ENCODE results near the gene P3H3.
A peak's percentile ranks its signal among the peaks of the same experiment; 100 is the strongest.

Gene P3H3

DNA sequence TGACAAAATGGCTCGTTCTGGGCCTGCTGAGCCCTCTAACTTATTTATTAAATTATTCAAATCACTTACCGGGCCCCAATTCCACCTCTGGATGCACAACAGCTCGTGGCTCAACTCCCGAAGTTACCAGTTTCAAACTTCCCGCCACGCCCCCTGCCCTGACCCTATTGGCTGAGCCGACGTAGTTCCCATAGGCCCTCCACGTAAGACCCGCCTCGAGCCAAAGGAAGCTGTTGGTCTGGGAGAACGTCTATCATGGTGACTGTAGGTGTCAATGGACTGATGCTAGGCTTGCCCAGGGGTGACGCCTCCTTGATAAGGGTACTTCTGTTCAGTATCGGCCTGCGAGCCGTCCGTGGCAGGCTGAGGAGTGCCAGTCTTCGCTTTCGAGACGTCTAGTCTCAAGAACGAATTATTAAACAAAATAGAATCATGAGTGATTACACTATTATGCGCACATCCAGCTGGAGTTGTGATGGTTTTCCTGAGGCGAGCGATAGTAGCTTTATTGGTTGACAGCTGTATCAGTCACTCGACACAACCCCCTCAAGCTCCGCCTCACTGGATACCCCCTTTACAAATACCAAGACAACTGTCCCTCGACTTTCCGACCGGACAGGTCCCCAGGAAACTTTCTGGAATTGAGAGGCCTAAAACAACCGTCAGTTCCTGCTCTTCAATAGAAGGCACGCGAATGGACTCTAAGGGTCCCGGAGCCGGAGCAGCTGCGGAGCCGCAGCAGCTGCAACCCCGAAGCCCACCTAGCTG lies 23.1 kb downstream of the P3H3 start, which contains the start of gene CDCA3:
Gene CDCA3, minus strand, starts transcription at position 134 of the 768 bp plus-strand sequence. CDS start 334 bp downstream, outside the sequence.
- DNase-seq (ENCODE audit: low spot score), result peak; percentile 97
- peak within 1 kb of the TSS; percentile 91 for H3K4me3 ChIP-seq
- peak within 1 kb of the TSS; percentile 92 to 93 for H3K27ac ChIP-seq
- TF ChIP-seq, protein P1, sequence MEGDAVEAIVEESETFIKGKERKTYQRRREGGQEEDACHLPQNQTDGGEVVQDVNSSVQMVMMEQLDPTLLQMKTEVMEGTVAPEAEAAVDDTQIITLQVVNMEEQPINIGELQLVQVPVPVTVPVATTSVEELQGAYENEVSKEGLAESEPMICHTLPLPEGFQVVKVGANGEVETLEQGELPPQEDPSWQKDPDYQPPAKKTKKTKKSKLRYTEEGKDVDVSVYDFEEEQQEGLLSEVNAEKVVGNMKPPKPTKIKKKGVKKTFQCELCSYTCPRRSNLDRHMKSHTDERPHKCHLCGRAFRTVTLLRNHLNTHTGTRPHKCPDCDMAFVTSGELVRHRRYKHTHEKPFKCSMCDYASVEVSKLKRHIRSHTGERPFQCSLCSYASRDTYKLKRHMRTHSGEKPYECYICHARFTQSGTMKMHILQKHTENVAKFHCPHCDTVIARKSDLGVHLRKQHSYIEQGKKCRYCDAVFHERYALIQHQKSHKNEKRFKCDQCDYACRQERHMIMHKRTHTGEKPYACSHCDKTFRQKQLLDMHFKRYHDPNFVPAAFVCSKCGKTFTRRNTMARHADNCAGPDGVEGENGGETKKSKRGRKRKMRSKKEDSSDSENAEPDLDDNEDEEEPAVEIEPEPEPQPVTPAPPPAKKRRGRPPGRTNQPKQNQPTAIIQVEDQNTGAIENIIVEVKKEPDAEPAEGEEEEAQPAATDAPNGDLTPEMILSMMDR (IDR thresholded peaks at IDR 0.05), result no peak

DNA sequence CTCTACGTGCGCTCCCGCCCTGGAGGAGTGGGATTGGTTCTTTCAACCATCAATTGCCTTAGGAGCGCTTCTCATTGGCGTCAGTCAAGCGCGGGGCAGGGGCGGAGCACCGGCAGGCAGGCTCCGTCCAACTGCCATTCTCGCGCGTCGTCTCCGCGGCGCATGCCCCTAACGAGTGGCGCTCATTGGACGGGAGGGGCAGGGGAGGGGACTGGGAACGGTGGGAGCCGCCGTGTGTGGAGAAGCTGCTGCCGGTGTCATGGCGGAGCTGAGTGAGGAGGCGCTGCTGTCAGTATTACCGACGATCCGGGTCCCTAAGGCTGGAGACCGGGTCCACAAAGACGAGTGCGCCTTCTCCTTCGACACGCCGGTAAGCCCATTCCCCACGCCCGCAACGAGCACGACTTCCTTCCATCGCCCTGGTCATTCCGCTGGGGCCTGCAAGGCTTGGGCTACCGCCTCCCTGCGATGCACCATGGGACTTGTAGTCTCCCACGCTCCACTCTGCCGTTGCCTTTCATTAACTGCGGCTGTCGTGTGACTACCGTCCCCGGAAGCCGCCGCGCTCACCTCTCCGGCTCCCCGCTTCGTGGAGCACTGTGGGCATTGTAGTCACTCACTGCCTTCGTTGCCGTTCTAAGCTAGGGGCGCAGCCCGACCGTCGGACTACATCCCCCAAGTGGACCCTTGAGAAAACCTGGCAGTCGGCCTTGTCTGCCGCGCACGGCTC lies 23.9 kb downstream of the P3H3 start, which contains the start of gene USP5:
Gene USP5, plus strand, starts transcription at position 230 of the 730 bp plus-strand sequence. Its CDS starts 30 bp downstream, at position 260.
- TF ChIP-seq, protein P1 (IDR thresholded peaks at IDR 0.05), result no peak
- Histone ChIP-seq H3K27ac (peak within 1 kb of the TSS; percentile 92 to 93), H3K4me3 (peak within 1 kb of the TSS; percentile 91)
- DNase-seq (ENCODE audit: low spot score), result peak; percentile 100

DNA sequence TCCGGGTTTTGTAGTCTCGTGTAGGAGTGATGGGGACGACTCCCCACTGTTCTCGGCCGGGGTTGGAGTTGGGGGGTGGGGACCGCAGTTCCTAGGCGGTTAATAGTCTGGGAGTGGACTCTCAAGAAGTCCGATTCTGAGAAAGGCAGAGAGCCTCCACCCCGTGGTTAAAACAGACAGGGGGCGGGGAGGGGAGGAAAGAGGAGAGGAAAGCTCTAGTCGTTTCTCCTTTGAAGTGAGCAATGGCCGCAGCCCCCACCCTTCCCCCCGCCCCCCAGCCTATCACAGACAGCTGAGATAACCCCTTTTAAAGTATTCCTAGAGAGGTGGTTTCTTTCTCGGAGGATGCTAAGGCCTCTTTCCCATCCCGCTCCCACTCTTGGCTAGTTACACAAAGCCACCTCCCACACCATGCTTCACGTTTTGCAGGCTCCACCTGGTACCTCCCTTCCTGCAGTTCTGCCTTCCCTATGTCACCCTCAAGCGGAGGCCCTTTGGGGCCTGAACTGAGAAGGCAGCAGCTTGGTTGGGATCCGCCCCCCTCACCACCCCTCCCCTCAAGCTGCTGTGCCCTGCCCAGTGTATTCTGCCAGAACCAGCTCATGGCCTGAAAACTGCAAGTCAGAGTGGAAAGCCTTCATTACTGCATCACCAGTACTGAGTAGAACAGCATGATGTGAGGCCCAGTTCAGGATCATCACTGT lies 24.6 kb downstream of the P3H3 start:
- Histone ChIP-seq H3K4me3 (peak overlapping the region; percentile 91), H3K27ac (peak overlapping the region; percentile 60 to 92)
- TF ChIP-seq, protein P1 (IDR thresholded peaks at IDR 0.05), result no peak
- DNase-seq (ENCODE audit: low spot score), result peak; percentile 88

DNA sequence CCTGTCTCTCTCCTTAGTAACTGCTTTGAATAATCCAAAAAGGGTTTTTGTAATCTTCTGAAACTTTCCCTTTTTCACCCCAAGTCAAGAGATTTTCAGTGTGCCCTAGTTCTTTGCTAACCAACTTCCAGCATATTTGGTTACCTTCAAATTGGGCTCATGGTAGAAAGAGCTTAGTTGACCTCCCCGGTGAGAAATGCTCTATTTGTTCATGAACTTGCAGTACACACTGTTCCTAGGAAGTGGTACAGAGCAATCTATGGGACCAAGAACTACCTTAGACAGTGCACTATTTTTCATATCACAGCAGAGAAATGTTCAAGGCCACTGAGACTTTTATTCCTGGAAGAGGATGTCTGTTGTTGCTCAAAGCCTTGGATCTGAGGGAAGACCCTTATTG lies 25.4 kb downstream of the P3H3 start:
- peak overlapping the region; percentile 91 for H3K4me3 ChIP-seq
- peak overlapping the region; percentile 60 to 92 for H3K27ac ChIP-seq
- TF ChIP-seq, protein P1 (IDR thresholded peaks at IDR 0.05), result no peak
- no peak for DNase-seq (ENCODE audit: low spot score)

DNA sequence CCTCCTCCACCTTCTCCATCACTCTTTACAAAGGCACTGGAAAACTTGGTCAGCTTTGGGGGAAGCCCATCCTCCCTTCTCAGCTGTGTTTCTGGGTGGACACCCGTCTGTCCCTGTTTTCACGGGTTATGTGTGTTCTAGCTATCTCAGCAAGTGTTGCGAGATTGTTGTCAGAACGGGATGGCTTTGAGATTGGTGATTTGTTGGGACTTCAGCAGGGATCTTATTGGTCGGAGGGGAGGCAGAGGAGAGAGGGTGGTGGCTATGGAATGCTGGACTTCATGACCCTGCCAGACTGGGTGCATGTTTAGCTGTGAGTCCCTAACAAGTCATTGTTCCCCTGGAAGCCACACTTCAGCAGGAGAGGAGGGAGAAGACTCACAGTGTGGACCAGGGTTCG lies 25.8 kb downstream of the P3H3 start:
- DNase-seq (ENCODE audit: low spot score), result no peak
- Histone ChIP-seq H3K4me3 (no peak overlapping the region), H3K27ac (peak overlapping the region; percentile 60 to 92)
- TF ChIP-seq, protein P1 (IDR thresholded peaks at IDR 0.05), result no peak

DNA sequence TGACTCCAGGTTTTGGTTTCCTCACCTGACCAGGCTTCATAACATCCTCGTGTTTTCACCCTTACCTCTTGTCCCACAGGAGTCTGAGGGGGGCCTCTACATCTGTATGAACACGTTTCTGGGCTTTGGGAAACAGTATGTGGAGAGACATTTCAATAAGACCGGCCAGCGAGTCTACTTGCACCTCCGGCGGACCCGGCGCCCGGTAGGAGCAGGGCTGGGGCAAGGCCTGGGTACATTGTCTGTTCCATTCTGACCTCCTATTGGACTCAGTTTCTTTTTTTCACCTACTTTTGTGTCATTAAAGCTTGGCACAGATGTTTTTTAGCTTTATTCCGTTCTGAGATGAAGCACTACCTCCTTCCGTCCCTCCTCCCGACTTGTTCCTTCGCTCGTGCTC lies 27.1 kb downstream of the P3H3 start:
- no peak for DNase-seq (ENCODE audit: low spot score)
- Histone ChIP-seq H3K4me3 (no peak overlapping the region), H3K27ac (no peak overlapping the region)
- TF ChIP-seq, protein P1 (IDR thresholded peaks at IDR 0.05), result no peak

Measured in coronary artery (tissue), 2 donors.